ENCODE data around the gene TGFB3. TPM values are rescaled to one million over a fixed set of nuclear protein-coding genes. Genes with fewer than 3 reads are reported as not detected.
A peak's percentile ranks its signal among the peaks of the same experiment; 100 is the strongest.

TGFB3 gene
- total RNA-seq, 3 donors from 2014 or later: 3.0 to 4.1 (median 4.1) TPM

DNA sequence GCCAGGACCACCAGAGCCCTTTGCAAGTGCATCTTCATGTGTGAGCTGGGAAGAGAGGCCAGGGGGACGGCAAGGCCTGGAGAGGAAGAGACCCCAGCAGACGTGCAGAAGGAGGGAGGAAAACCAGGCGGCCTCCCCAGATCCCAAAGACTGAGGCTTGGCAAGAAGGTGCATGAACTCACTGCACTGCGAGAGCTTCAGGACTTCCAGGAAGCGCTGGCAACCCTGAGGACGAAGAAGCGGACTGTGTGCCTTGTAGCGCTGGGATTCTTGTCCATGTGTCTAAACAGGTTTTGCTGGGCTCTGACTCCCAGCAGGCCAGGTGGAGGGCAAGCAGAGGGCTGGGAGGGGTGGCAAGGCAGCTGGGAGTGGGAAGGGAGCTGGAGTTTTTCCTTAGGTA lies 939 bp downstream of the TGFB3 start:
- Mint-ChIP-seq H3K27me3 (ENCODE audit: low read depth) (no peaks in the 10 kb centered on the region), H3K4me3 (peak overlapping the region; percentile 83), H3K4me1 (ENCODE audit: low read depth) (peaks cover 33% of the 10 kb centered on the region), H3K36me3 (ENCODE audit: insufficient read depth) (no peaks in the 10 kb centered on the region), H3K9me3 (no peaks in the 10 kb centered on the region)
- DNase-seq (no peak), ATAC-seq (no peak)

DNA sequence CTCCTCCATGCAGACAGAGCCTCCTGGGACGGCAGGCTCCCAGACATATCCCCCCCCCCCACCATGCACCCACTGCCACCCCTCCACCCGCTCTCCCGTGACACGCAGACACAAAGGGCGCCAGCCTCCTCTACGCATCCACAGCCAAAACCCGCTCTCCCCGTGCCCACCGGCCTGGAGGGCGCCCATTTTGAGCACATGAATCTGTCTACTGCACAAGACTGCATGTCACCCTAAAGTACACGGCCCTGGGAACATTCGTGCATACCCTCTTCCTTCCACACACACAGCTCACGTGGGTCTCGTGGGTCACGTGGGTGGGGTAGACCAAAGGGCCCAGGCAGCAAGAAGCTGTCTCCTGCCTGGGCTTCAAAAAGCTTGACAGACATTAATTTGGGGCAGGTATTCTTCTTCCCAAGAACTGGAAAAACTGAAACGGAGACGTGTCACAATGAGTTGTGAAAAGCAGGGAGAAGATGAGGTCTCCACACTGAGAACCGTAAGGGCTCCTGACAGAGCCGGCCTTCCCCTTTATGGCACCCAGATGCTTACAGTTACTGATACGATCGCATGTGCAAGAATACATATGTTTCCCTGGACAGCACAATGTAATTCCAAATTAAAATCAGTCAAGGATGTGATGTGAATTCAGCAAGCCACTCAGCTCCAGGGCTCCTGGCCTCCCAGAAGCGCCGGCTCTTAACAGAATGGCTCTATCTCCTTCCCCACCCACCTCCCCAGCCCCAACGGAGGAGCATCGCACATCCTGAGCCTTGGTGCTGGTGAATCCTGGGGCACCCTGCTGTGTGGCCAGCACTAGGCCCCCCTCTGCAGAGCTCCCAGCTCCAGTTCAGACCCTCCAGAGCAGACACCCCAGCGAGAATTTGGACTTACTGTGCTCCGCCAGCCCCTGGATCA lies 1.9 kb downstream of the TGFB3 start:
- Mint-ChIP-seq H3K4me3 (no peak overlapping the region), H3K36me3 (ENCODE audit: insufficient read depth) (no peaks in the 10 kb centered on the region)
- ATAC-seq: no peak

DNA sequence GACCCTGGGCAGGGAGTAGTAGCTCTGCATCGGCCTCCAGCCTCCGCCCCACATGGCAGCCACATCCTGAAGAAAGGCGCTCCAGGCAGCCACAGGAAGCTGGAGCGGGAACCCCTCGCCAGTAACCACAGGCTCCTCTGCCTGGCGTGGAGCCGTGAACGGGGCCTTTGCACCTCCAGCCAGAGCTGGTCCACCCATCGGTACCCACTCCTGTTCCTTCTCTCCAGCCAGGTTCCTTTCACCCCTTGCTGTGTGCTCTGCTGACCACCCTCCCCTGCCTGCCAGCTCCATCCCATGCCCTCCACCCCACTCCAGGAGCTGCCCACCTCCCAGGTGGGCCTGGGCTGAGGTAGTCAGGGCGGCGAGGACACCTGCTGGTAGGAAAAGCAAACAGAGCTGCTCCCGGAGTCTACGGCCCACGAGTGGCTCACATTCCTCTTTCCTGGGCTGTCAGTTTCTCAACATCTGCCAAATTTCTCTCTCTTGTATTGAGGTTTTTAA lies 2.7 kb downstream of the TGFB3 start:
- no peaks in the 10 kb centered on the region for H3K9me3 Mint-ChIP-seq
- H3K4me3 Mint-ChIP-seq: no peak overlapping the region
- H3K4me1 Mint-ChIP-seq (ENCODE audit: low read depth): peaks cover 30% of the 10 kb centered on the region
- H3K36me3 Mint-ChIP-seq (ENCODE audit: insufficient read depth): no peaks in the 10 kb centered on the region
- ATAC-seq: no peak
- H3K27me3 Mint-ChIP-seq (ENCODE audit: low read depth): no peaks in the 10 kb centered on the region
- peak; percentile 13 for DNase-seq

More for the DNA sequence above, 1.9 kb downstream of the TGFB3 start:
- Mint-ChIP-seq H3K27me3 (ENCODE audit: low read depth) (no peaks in the 10 kb centered on the region), H3K4me1 (ENCODE audit: low read depth) (peaks cover 30% of the 10 kb centered on the region), H3K9me3 (no peaks in the 10 kb centered on the region)
- DNase-seq: no peak

DNA sequence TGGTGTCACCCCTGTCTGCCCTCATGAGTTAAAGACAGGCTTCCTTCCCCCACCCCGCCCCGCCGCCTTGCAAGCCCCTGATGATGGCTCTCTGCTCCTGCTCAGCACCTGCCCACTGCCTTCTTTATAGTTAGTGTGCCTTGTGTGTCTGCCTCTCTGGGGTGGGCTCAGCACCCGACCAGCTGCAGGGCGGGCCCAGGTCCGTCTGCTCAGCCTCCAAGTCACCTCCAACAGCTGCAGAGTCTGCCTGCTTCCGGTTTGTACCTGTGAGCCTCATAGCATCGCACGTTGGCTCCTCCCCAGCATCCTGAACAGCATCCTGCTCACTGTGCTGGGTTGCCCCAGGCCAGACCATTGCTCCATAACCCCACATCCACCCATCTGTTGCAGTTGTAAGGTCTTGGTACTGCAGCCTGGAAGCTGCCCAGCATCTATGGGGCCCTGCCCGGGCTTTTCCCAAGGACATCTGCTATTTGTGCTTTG lies 3.5 kb downstream of the TGFB3 start:
- DNase-seq (no peak), ATAC-seq (no peak)
- no peaks in the 10 kb centered on the region for H3K27me3 Mint-ChIP-seq (ENCODE audit: low read depth)
- no peak overlapping the region for H3K4me3 Mint-ChIP-seq
- peaks cover 30% of the 10 kb centered on the region for H3K4me1 Mint-ChIP-seq (ENCODE audit: low read depth)
- H3K36me3 Mint-ChIP-seq (ENCODE audit: insufficient read depth): no peaks in the 10 kb centered on the region
- no peaks in the 10 kb centered on the region for H3K9me3 Mint-ChIP-seq

DNA sequence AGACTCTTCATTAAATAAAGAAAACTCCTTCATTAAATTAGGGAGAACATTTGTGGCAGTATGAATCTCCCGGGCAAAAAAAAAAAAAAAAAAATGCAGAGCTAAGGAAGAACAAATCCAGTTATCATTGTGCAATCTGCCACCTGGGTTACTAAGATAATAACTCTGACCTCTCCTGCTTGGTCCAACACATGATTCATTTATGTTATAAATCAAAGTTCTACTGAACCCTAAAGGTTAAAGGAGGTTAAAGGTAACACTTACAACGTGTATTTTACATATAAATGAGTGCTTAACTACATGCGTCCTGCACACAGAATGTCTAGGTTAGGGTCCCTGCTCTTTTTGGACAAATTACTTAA lies 4.2 kb downstream of the TGFB3 start:
- no peaks in the 10 kb centered on the region for H3K36me3 Mint-ChIP-seq (ENCODE audit: insufficient read depth)
- H3K27me3 Mint-ChIP-seq (ENCODE audit: low read depth): no peaks in the 10 kb centered on the region
- DNase-seq (no peak), ATAC-seq (no peak)
- no peak overlapping the region for H3K4me3 Mint-ChIP-seq
- H3K4me1 Mint-ChIP-seq (ENCODE audit: low read depth): peaks cover 30% of the 10 kb centered on the region
- no peaks in the 10 kb centered on the region for H3K9me3 Mint-ChIP-seq

DNA sequence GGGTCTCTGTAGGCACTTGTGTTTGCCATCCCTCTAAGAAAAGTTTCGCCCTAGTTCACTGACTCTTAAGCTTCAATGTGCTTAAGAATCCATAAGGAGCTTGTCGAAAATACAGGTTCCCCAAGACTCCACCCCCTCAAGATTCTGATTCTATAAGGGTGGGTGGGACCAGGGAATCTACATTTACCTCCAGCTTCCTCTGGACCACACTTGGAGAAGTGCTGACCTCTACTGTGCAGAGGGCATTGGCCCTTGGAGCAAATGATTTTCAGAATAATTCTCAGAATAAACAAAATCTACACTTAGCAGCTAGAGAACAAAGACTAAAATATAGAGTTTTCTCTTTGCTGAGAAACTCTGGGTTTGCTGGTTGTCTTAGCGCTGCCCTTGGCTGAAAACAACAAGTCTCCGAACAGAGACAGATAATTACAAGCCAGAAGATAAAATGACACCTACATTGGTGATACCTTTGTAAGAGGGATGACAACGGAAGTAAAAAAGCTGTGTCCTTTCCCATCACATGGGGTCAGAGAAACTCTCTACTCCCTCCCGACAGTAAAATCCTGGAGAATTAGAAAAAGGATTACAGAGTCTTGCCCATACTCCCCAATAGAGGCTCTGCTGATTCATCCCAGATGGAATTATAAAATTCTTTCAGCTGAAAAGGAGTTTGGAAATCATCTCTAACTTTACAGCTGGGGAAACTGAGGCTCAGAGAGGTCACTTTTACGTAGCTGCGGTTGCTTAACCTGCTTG lies 4.8 kb downstream of the TGFB3 start:
- Mint-ChIP-seq H3K4me3 (no peak overlapping the region), H3K9me3 (no peaks in the 10 kb centered on the region), H3K27me3 (ENCODE audit: low read depth) (no peaks in the 10 kb centered on the region), H3K4me1 (ENCODE audit: low read depth) (peaks cover 30% of the 10 kb centered on the region), H3K36me3 (ENCODE audit: insufficient read depth) (peaks cover 5% of the 10 kb centered on the region)
- no peak for ATAC-seq
- DNase-seq: no peak

DNA sequence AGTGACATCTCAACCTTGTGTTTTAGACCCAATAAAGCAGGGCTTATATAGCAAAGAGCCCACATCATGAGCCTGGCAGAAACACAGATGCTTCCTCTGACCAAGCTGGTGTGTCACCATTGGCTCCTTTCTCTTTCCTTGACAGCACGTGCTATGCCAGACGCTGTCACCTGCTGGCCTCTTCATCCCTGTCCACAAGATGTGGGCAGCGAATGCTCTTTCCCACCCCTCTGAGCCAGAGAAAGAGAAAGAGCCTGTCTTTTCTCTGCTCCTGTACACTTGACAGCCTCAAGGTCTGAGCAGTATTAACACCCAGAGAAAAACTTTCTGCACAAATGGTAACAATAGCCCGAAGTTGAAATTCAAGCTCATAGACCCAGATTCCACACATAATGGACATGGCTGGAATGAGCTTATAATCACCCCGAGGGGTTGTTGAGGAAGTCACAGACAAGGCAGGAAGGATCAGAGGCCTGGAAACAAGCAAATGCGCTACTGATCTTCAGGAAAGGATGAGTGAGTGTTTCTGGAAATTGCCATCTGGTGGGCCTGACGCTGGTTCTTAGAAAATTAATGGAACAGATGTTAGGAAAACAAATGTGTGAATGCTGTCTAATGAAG lies 8.9 kb downstream of the TGFB3 start:
- Mint-ChIP-seq H3K4me1 (ENCODE audit: low read depth) (no peaks in the 10 kb centered on the region), H3K9me3 (no peaks in the 10 kb centered on the region)

DNA sequence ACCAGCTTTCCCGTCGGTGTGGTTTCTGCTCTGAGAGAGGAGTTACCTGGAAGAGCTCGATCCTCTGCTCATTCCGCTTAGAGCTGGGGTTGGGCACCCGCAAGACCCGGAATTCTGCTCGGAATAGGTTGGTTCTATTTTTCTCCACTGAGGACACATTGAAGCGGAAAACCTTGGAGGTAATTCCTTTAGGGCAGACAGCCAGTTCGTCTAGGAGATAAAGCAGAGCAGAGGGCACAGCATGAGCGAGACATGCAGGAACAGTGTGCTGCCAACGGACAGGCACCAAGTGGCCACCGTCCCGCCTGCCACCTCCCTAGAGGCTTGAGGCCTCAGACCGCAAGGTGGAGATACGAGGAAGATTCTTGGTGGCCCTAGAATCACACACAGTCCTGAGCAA lies 10.3 kb downstream of the TGFB3 start:
- no peak for DNase-seq
- no peak overlapping the region for H3K4me3 Mint-ChIP-seq
- H3K4me1 Mint-ChIP-seq (ENCODE audit: low read depth): no peaks in the 10 kb centered on the region
- no peaks in the 10 kb centered on the region for H3K9me3 Mint-ChIP-seq
- no peak for ATAC-seq
- peaks cover 7% of the 10 kb centered on the region for H3K36me3 Mint-ChIP-seq (ENCODE audit: insufficient read depth)
- no peaks in the 10 kb centered on the region for H3K27me3 Mint-ChIP-seq (ENCODE audit: low read depth)

More for the DNA sequence above, 8.9 kb downstream of the TGFB3 start:
- Mint-ChIP-seq H3K36me3 (ENCODE audit: insufficient read depth) (peaks cover 6% of the 10 kb centered on the region), H3K4me3 (no peak overlapping the region), H3K27me3 (ENCODE audit: low read depth) (no peaks in the 10 kb centered on the region)
- ATAC-seq (no peak), DNase-seq (no peak)

DNA sequence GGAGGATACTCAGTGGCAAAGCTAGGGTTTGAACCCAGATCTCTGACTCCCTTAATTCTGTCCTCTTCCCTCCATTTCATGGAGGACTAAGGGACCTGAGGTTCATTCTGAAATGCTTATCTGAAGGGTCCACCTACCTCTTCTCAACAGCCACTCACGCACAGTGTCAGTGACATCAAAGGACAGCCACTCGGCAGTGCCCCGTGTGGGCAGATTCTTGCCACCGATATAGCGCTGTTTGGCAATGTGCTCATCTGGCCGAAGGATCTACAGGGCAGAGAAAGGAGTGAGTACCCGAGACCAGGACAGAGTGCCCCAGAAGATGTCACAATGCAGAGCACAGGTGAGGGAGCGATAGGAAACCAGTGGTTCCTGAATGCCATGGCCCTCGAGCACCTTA lies 10.8 kb downstream of the TGFB3 start:
- H3K4me3 Mint-ChIP-seq: no peak overlapping the region
- H3K27me3 Mint-ChIP-seq (ENCODE audit: low read depth): no peaks in the 10 kb centered on the region
- no peak for DNase-seq
- H3K9me3 Mint-ChIP-seq: no peaks in the 10 kb centered on the region
- ATAC-seq: no peak
- H3K4me1 Mint-ChIP-seq (ENCODE audit: low read depth): no peaks in the 10 kb centered on the region
- peaks cover 10% of the 10 kb centered on the region for H3K36me3 Mint-ChIP-seq (ENCODE audit: insufficient read depth)

DNA sequence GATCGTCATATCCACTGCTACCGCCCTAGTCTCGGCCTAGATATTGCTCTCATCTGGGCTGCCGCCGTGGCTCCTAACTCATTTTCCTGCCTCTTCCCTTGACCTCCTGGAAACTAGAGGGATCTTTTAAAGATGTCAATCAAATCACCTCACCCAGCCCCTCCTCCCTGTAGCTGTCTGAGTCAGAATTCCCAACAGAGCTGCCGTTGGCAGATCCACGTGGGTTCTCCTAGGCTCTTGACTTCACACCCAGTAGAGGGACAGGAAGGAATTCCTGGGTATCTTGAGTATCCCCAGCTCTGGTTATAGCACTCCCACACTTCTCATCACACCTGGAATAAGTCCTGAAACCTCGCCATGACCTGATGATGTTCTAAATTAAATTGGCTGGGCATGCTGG lies 11.9 kb downstream of the TGFB3 start:
- no peaks in the 10 kb centered on the region for H3K4me1 Mint-ChIP-seq (ENCODE audit: low read depth)
- no peak overlapping the region for H3K4me3 Mint-ChIP-seq
- no peak for DNase-seq
- no peaks in the 10 kb centered on the region for H3K9me3 Mint-ChIP-seq
- peaks cover 17% of the 10 kb centered on the region for H3K36me3 Mint-ChIP-seq (ENCODE audit: insufficient read depth)
- no peaks in the 10 kb centered on the region for H3K27me3 Mint-ChIP-seq (ENCODE audit: low read depth)
- no peak for ATAC-seq

DNA sequence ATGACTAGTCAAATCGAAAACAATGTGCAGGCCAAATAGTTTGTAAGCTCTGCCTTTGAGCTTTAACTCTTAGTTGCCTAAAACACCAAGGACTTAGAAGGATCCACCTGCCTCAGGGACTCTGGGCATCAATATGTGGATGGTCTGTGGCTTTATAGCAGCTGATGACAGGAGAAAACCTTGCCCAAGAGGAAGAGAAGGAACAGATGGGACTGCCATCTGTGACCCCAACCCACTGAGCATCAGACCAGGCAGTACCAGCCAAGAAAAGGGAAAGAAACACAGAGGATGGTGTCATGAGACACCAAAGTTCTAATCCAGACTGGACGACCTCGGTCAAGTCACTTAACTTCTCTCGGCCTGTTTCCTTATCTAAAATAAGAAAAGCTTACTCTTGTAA lies 12.7 kb downstream of the TGFB3 start:
- Mint-ChIP-seq H3K36me3 (ENCODE audit: insufficient read depth) (peaks cover 19% of the 10 kb centered on the region), H3K4me1 (ENCODE audit: low read depth) (no peaks in the 10 kb centered on the region), H3K4me3 (no peak overlapping the region), H3K27me3 (ENCODE audit: low read depth) (no peaks in the 10 kb centered on the region), H3K9me3 (no peaks in the 10 kb centered on the region)
- ATAC-seq (no peak), DNase-seq (no peak)

DNA sequence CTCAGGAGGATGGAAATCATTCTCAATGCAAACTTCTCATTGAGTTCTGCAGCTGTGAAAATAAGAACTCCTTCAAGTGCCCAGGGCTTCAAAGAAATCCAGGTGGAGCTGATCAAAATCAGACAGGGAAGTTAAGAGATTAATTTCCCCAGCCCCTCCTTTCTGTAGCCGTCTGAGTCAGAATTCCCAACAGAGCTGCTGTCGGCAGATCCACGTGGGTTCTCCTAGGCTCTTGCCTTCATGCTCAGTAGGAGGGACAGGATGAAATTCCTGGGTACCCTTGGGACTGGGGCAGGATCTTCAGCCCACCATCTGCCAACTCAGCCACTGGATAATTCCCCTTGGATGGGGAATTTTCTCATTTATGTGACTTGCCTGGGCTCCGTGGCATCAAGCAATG lies 13.3 kb downstream of the TGFB3 start:
- Mint-ChIP-seq H3K4me3 (no peak overlapping the region), H3K27me3 (ENCODE audit: low read depth) (no peaks in the 10 kb centered on the region), H3K4me1 (ENCODE audit: low read depth) (no peaks in the 10 kb centered on the region), H3K9me3 (no peaks in the 10 kb centered on the region), H3K36me3 (ENCODE audit: insufficient read depth) (peaks cover 19% of the 10 kb centered on the region)
- ATAC-seq (no peak), DNase-seq (no peak)

DNA sequence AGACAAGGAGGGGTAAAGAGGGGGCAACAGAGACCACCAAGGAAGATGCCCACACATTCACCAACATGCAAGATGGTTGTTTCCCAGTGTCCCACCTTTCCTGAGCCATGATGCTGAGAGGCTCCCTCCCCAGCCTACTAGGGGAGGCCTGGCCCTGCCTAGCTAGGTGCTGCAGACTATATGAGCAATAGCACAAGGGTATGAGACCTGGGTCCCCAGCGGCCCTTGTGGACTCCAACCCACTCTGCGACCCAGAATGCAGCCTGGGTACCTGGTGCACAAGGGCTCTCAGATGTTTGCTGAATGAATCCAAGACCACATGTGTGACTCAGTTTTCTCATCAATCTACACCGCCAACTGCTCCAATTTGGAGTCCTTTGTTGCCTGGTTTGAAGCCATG lies 13.9 kb downstream of the TGFB3 start:
- H3K4me1 Mint-ChIP-seq (ENCODE audit: low read depth): no peaks in the 10 kb centered on the region
- H3K9me3 Mint-ChIP-seq: no peaks in the 10 kb centered on the region
- DNase-seq (no peak), ATAC-seq (no peak)
- peaks cover 20% of the 10 kb centered on the region for H3K36me3 Mint-ChIP-seq (ENCODE audit: insufficient read depth)
- H3K27me3 Mint-ChIP-seq (ENCODE audit: low read depth): no peaks in the 10 kb centered on the region
- no peak overlapping the region for H3K4me3 Mint-ChIP-seq

DNA sequence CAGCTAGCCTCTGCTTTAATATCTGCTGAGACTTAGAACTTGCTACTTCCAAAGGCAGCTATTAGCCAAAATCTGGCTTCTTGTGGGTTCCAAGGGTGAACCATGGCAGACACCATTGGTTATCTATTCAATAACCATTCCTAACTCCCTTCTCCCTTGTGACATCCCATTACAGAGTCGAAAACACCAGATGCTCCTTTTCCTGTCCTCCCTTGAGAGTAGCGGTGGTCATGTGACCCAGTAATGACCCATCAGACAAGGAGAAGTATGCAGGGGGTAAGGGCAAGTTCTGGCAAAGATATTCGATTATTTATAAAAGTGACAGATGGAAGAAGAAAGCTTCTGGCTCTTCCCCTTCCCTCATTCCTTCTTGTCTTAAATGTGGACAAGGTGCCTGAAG lies 20.1 kb downstream of the TGFB3 start:
- Mint-ChIP-seq H3K36me3 (ENCODE audit: insufficient read depth) (peaks cover 37% of the 10 kb centered on the region), H3K27me3 (ENCODE audit: low read depth) (no peaks in the 10 kb centered on the region)
- no peak for ATAC-seq

More for the DNA sequence above, 20.1 kb downstream of the TGFB3 start:
- Mint-ChIP-seq H3K4me1 (ENCODE audit: low read depth) (no peaks in the 10 kb centered on the region), H3K4me3 (no peak overlapping the region), H3K9me3 (no peaks in the 10 kb centered on the region)
- DNase-seq: no peak

All from activated T-cell treated with anti-CD3 and anti-CD28 coated beads, Interleukin-2, amount 50 U/mL, for 4 hours (primary cell).